HG03097 (cell line): ENCODE data around the gene VAC14.
"Not testable (repeated sequence)": the region's sequence is repeated elsewhere in the genome, so short reads cannot be mapped to it uniquely, and the experiment has no call there.

Experiments used
- ATAC-seq: cut with Tn5 transposase; IDR thresholded peaks from one replicate; pipeline ENCODE4 v1.9.1; 2021; ENCODE audit not compliant: unreplicated experiment, low FRiP score

VAC14 gene

GRCh38 chr16:70653406-70653805 lies 147.6 kb downstream of the VAC14 start:
- no peak for ATAC-seq

GRCh38 chr16:70652322-70652721 lies 148.6 kb downstream of the VAC14 start:
- no peak for ATAC-seq

- ATAC-seq, result no peak
Observed at GRCh38 chr16:70651524-70651923, 149.4 kb downstream of the VAC14 start.

- no peak for ATAC-seq
Observed at GRCh38 chr16:70650216-70650615, 150.7 kb downstream of the VAC14 start.

- no peak for ATAC-seq
Observed at GRCh38 chr16:70649300-70649699, 151.7 kb downstream of the VAC14 start.

GRCh38 chr16:70648606-70649005 lies 152.4 kb downstream of the VAC14 start:
- no peak for ATAC-seq

- ATAC-seq, result no peak
Observed at GRCh38 chr16:70647441-70648359, 153.3 kb downstream of the VAC14 start.

- ATAC-seq, result no peak
Observed at GRCh38 chr16:70646260-70647241, 154.4 kb downstream of the VAC14 start, which contains the start of gene IL34. TSS of gene IL34 (plus strand) at chr16:70646559. CDS start at chr16:70646948, 389 bp downstream.

- no peak for ATAC-seq
Observed at GRCh38 chr16:70644763-70645597, 156.0 kb downstream of the VAC14 start.

- not testable (repeated sequence) for ATAC-seq
Observed at GRCh38 chr16:70643264-70643663, 157.7 kb downstream of the VAC14 start.

GRCh38 chr16:70642633-70643032 lies 158.3 kb downstream of the VAC14 start:
- no peak for ATAC-seq

- no peak for ATAC-seq
Observed at GRCh38 chr16:70638814-70639792, 161.9 kb downstream of the VAC14 start.
